Stomach smooth muscle (tissue), 2 donors: ENCODE measurements around the gene TMEM209.
"Not testable (repeated sequence)": the region's sequence is repeated elsewhere in the genome, so short reads cannot be mapped to it uniquely, and the experiment has no call there.

Experiments
- H3K27ac ChIP-seq: one replicate; pipeline ENCODE4 v1.7.0; 2013; ENCODE audit warnings: mild to moderate bottlenecking, low read length, inconsistent platforms
- H3K27me3 ChIP-seq, 2 donors: one replicate each; pipeline ENCODE4 v1.7.0; 2013; ENCODE audit warnings: low read length in 2 of 2; ENCODE audit not compliant: insufficient read depth in 2 of 2, control insufficient read depth in 1 of 2
- H3K36me3 ChIP-seq, 2 donors: one replicate each; pipeline ENCODE4 v1.7.0; 2013; ENCODE audit warnings: low read length in 2 of 2; ENCODE audit not compliant: control insufficient read depth in 2 of 2, insufficient read depth in 2 of 2
- H3K4me1 ChIP-seq: one replicate; pipeline ENCODE4 v1.7.0; 2013; ENCODE audit warnings: low read length; ENCODE audit not compliant: control insufficient read depth, insufficient read depth
- H3K4me3 ChIP-seq, 2 donors: one replicate each; pipeline ENCODE4 v1.7.0; 2013; ENCODE audit warnings: low read length in 2 of 2
- H3K9ac ChIP-seq, 2 donors: one replicate each; pipeline ENCODE4 v1.7.0; 2013; ENCODE audit warnings: low read length in 2 of 2, mild to moderate bottlenecking in 1 of 2
- H3K9me3 ChIP-seq, 2 donors: one replicate each; pipeline ENCODE4 v1.7.0; 2013; ENCODE audit warnings: low read length in 2 of 2; ENCODE audit not compliant: control insufficient read depth in 2 of 2
- donor health status: healthy.
- donor health status: Pancreatic carcinoma.

Gene TMEM209

GRCh38 chr7:130231792-130232191 lies 26.6 kb upstream of the TMEM209 start:
- Histone ChIP-seq H3K27ac (no peak overlapping the region), H3K36me3 (no peaks in the 10 kb centered on the region), H3K9ac (no peak overlapping the region), H3K4me3 (no peak overlapping the region), H3K9me3 (no peaks in the 10 kb centered on the region), H3K27me3 (no peaks in the 10 kb centered on the region), H3K4me1 (peaks cover 16% of the 10 kb centered on the region)

- H3K36me3 ChIP-seq, H3K9ac ChIP-seq, H3K27ac ChIP-seq, H3K9me3 ChIP-seq, H3K27me3 ChIP-seq, H3K4me3 ChIP-seq: not testable (repeated sequence)
- H3K4me1 ChIP-seq = peaks cover 16% of the 10 kb centered on the region
These were observed 24.8 kb upstream of the TMEM209 start for GRCh38 chr7:130229981-130230380.

GRCh38 chr7:130228840-130229502 lies 23.8 kb upstream of the TMEM209 start:
- no peaks in the 10 kb centered on the region for H3K36me3 ChIP-seq
- H3K4me1 ChIP-seq = peaks cover 16% of the 10 kb centered on the region
- H3K4me3 ChIP-seq = no peak overlapping the region
- no peaks in the 10 kb centered on the region for H3K27me3 ChIP-seq
- peak overlapping the region; percentile 53 for H3K27ac ChIP-seq
- H3K9ac ChIP-seq = no peak overlapping the region
- H3K9me3 ChIP-seq = peaks cover 0 to 2% of the 10 kb centered on the region in 2 donors

- Histone ChIP-seq H3K4me1 (peaks cover 16% of the 10 kb centered on the region), H3K4me3 (no peak overlapping the region), H3K27ac (no peak overlapping the region), H3K9me3 (peaks cover 0 to 2% of the 10 kb centered on the region in 2 donors), H3K36me3 (no peaks in the 10 kb centered on the region), H3K27me3 (no peaks in the 10 kb centered on the region), H3K9ac (no peak overlapping the region)
These were observed 22.8 kb upstream of the TMEM209 start for GRCh38 chr7:130227883-130228575.

GRCh38 chr7:130226333-130226732 lies 21.1 kb upstream of the TMEM209 start:
- H3K9ac ChIP-seq = no peak overlapping the region
- no peaks in the 10 kb centered on the region for H3K27me3 ChIP-seq
- H3K4me1 ChIP-seq = peaks cover 12% of the 10 kb centered on the region
- no peak overlapping the region for H3K4me3 ChIP-seq
- H3K36me3 ChIP-seq = no peaks in the 10 kb centered on the region
- no peak overlapping the region for H3K27ac ChIP-seq
- peaks cover 0 to 2% of the 10 kb centered on the region in 2 donors for H3K9me3 ChIP-seq

GRCh38 chr7:130224923-130225322 lies 19.7 kb upstream of the TMEM209 start:
- not testable (repeated sequence) for H3K27me3 ChIP-seq, H3K4me3 ChIP-seq

GRCh38 chr7:130224210-130224609 lies 19.0 kb upstream of the TMEM209 start:
- peaks cover 0 to 2% of the 10 kb centered on the region in 2 donors for H3K9me3 ChIP-seq
- H3K36me3 ChIP-seq = no peaks in the 10 kb centered on the region
- H3K9ac ChIP-seq = no peak overlapping the region
- no peak overlapping the region for H3K4me3 ChIP-seq
- no peaks in the 10 kb centered on the region for H3K27me3 ChIP-seq
- H3K27ac ChIP-seq = no peak overlapping the region
- H3K4me1 ChIP-seq = peaks cover 7% of the 10 kb centered on the region

More at GRCh38 chr7:130224923-130225322, 19.7 kb upstream of the TMEM209 start:
- not testable (repeated sequence) for H3K9me3 ChIP-seq, H3K27ac ChIP-seq, H3K9ac ChIP-seq, H3K36me3 ChIP-seq
- peaks cover 12% of the 10 kb centered on the region for H3K4me1 ChIP-seq

- Histone ChIP-seq H3K4me1 (peaks cover under 1% of the 10 kb centered on the region), H3K27me3 (no peaks in the 10 kb centered on the region), H3K27ac (no peak overlapping the region), H3K9ac (no peak overlapping the region), H3K36me3 (no peaks in the 10 kb centered on the region), H3K9me3 (peaks cover 0 to 2% of the 10 kb centered on the region in 2 donors), H3K4me3 (no peak overlapping the region)
These were observed 18.4 kb upstream of the TMEM209 start for GRCh38 chr7:130223646-130224045.

- no peaks in the 10 kb centered on the region for H3K4me1 ChIP-seq
- H3K4me3 ChIP-seq = no peak overlapping the region
- H3K9ac ChIP-seq = no peak overlapping the region
- no peak overlapping the region for H3K27ac ChIP-seq
- H3K27me3 ChIP-seq = no peaks in the 10 kb centered on the region
- H3K36me3 ChIP-seq = no peaks in the 10 kb centered on the region
- H3K9me3 ChIP-seq = peaks cover 0 to 2% of the 10 kb centered on the region in 2 donors
These were observed 16.5 kb upstream of the TMEM209 start for GRCh38 chr7:130221746-130222145.

GRCh38 chr7:130219871-130220270 lies 14.7 kb upstream of the TMEM209 start:
- Histone ChIP-seq H3K27ac (no peak overlapping the region), H3K4me1 (no peaks in the 10 kb centered on the region), H3K4me3 (no peak overlapping the region), H3K27me3 (no peaks in the 10 kb centered on the region), H3K36me3 (no peaks in the 10 kb centered on the region), H3K9ac (no peak overlapping the region), H3K9me3 (no peaks in the 10 kb centered on the region)
